Fibroblast of the aortic adventitia (primary cell): Measurements from ENCODE around the gene ADAMTS1. TPM values are rescaled to one million over a fixed set of nuclear protein-coding genes. Genes with fewer than 3 reads are reported as not detected.
A peak's percentile ranks its signal among the peaks of the same experiment; 100 is the strongest.
"Not testable (repeated sequence)": the region's sequence is repeated elsewhere in the genome, so short reads cannot be mapped to it uniquely, and the experiment has no call there.

Source experiments
- DNase-seq: peaks from one replicate; pipeline ENCODE4 v3.0.0-alpha.2; 2010; ENCODE audit warnings: low read depth
- H3K4me3 ChIP-seq: 2 replicates; pipeline ENCODE4 v1.5.1; 2011; ENCODE audit warnings: low read depth, mild to moderate bottlenecking, control low read depth, low read length, moderate library complexity
- CTCF ChIP-seq: IDR thresholded peaks from 2 replicates; pipeline ENCODE4 v1.5.1; 2011; ENCODE audit warnings: mild to moderate bottlenecking, low read length, control low read depth, inconsistent platforms; ENCODE audit not compliant: insufficient read depth
- total RNA-seq: library from RNA; depleted of rRNA; stranded (reverse); fragments of >200 nt; gene quantifications from 2 replicates; pipeline ENCODE4 v1.2.3, GENCODE V29; 2012; ENCODE audit warnings: low replicate concordance

Gene ADAMTS1
- total RNA-seq, 1 donor = 284 TPM

DNA sequence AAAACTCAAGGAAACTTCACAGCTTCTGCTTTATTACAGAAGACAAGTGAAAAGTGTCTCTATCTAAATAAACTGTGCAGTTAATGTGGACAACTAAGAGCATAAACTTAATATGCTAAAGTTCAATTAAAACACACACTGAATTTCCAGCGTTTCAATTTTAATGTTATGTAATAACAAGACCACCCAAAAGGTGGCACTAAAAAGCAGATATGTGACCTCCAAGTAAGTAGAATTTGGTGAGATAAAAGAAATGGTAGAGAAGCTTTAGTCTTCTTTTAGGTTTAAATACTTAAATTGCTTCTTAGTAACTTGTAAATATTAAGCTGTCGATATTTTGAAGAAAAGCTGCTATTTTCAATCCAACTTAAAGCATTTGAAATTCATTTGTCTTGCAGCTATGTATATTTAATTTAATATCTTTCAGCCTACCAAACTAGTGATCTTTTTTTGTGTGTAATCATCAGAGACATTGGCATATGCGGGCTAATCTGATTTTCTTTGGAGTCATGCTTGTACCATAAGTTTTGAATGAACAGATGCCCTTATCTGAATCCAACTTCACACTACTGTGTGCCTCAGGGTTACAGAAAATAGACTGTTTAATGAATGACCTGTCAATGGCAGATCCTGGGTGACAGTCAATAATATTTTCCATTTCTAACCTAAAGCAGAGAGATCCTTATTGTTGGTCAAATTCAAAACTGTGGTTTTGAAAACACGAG lies 36.5 kb upstream of the ADAMTS1 start:
- DNase-seq = peak; percentile 65
- peak; percentile 32 for TF ChIP-seq CTCF
- H3K4me3 ChIP-seq = no peak overlapping the region

- H3K4me3 ChIP-seq = no peak overlapping the region
- no peak for TF ChIP-seq CTCF
- no peak for DNase-seq
Observed at GRCh38 chr21:26877018-26877417, 31.8 kb upstream of the ADAMTS1 start.

- DNase-seq = no peak
- TF ChIP-seq CTCF = no peak
Observed at GRCh38 chr21:26874347-26874746, 29.1 kb upstream of the ADAMTS1 start.

DNA sequence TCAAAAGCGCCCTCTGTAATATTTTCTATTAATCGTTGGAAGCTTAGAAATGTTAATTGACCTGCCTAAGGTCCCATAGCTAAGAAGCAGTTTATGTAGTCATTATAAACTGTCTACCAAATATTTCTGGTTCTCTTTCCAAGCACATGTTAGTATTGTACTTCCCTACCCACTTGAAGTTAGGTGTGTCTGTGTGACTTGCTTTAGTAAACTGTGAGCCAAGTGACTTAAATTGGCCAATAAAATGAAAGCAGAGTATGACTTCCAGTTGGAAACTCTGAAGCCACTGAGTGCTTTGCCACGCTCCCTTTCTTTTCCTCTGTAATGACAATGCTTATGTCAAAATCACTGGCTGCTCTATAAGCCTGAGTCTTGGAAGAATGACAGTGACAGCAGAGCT lies 20.6 kb upstream of the ADAMTS1 start:
- H3K4me3 ChIP-seq = no peak overlapping the region
- DNase-seq = no peak
- TF ChIP-seq CTCF = no peak

More at GRCh38 chr21:26874347-26874746, 29.1 kb upstream of the ADAMTS1 start:
- no peak overlapping the region for H3K4me3 ChIP-seq

DNA sequence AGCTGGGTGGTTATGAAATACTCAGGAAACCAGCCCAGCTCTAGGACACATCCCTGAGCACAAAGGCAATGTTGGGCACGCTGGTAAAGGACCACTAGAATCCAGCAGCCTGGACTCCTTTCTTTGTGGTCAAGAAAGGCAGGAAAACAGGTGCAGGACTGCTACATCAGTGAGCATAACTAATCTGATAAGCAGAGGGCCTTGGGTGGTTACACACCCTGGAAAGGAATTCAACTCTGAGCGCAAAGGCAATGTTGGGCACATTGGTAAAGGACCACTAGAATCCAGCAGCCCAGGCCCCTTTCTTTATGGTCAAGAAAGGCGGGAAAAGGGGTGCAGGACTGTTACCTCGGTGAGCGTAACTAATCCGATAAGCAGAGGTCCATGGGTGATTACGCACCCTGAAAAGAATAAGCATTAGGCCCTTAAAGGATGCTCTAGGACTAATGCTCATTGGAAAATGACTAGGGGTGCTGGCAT lies 11.7 kb upstream of the ADAMTS1 start:
- not testable (repeated sequence) for DNase-seq, H3K4me3 ChIP-seq

- not testable (repeated sequence) for DNase-seq
Observed at GRCh38 chr21:26854695-26855094, 9.5 kb upstream of the ADAMTS1 start.

GRCh38 chr21:26852423-26852822 lies 7.2 kb upstream of the ADAMTS1 start:
- DNase-seq = no peak
- no peak overlapping the region for H3K4me3 ChIP-seq
- TF ChIP-seq CTCF = no peak

More at GRCh38 chr21:26854695-26855094, 9.5 kb upstream of the ADAMTS1 start:
- H3K4me3 ChIP-seq = not testable (repeated sequence)
